ENCODE data around the gene TAPBP.
"Not testable (repeated sequence)": the region's sequence is repeated elsewhere in the genome, so short reads cannot be mapped to it uniquely, and the experiment has no call there.

The TAPBP gene

DNA sequence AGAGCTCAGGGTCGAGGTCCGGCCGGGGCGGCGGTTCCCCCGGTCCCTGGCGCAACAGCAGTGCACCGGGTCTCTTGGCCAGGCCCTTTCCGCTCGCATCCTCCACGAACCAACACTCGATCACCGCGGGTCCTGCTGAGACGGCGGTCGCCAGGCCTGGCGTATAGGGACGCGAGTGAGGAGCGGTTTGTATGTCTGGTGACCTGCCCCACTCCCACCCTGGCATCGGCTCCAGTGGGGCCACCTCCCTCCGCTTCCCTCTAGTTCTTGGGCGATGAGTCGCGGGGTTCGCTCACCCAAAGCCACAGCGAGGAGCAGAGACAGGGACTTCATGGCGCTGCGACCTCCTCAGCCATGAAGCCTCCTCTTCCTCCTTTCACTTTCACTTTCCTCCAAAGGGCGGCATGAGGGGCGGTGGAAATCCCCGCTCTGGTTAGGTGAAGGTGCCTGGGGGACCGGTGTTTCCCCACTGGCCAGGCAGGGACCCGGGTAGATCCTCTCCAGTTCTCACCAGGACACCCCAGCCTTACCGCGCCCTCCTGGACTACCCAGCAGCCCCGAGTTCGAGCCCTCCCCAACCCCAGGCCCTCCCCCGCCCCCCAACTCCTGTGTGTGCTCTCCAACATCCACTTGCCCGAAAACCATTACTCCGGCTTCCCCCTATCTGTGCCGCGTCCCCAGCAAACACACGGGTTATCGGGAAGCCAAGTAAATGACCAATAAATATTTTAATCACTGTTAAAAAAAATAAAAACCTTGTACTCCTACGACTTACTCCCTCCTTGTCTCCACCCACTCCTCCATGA, at the start of gene TAPBP:
Gene TAPBP (minus strand): TSS at position 370 of the 806 bp plus-strand sequence. CDS start 37 bp downstream, at position 333.
- peak; percentile 80 to 83 for DNase-seq (ENCODE audit: low read depth in 2 of 2)

DNA sequence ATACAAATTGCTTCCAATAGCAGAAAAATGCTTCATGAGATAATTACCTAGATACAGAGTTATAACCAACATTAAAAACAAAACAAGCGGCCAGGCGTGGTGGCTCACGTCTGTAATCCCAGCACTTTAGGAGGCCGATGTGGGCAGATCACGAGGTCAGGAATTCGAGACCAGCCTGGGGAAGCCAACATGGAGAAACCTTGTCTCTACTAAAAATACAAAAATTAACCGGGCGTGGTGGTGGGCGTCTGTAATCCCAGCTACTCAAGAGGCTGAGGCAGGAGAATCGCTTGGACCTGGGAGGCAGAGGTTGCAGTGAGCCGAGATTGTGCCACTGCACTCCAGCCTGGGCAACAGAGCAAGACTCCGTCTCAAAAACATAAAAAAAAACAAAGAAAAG, 49.6 kb upstream of the TAPBP start:
- DNase-seq (ENCODE audit: low read depth in 2 of 2), result not testable (repeated sequence)

DNA sequence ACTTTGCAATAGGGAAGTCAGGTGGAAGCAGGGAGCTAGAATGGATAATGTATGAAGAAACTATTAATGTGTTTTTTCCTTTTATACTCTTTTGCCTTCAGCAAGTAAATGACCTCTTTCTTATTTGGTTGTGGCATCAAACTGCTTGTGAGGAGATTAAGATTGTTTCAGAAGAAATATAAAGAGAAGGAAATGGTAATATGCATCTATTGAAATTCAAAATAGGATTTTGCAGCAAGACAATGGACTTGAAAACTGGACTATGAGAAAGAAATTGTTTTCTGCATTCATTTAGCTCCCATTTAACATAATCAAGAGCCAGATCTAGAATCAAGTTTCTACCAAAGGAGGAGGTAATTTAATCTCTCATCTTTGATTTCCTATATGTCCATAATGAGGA, 45.5 kb upstream of the TAPBP start:
- no peak for DNase-seq (ENCODE audit: low read depth in 2 of 2)

DNA sequence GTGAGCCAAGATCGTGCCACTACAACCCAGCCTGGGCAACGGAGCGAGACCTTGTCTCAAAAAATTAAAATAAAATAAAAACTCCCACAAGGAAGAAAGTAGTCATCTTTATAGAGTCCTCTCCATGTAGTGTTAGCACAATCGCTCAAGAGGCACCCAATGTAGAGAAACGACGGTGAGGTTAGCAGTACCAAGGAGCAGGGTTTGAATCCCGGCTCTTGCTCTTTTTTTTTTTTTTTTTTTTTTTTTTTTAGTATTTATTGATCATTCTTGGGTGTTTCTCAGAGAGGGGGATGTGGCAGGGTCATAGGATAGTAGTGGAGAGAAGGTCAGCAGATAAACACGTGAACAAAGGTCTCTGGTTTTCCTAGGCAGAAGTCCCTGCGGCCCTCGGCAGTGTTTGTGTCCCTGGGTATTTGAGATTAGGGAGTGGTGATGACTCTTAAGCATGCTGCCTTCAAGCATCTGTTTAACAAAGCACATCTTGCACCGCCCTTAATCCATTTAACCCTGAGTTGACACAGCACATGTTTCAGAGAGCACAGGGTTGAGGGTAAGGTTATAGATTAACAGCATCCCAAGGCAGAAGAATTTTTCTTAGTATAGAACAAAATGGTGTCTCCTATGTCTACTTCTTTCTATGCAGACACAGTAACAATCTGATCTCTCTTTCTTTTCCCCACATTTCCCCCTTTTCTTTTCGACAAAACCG, 43.4 kb upstream of the TAPBP start:
- not testable (repeated sequence) for DNase-seq (ENCODE audit: low read depth in 2 of 2)

DNA sequence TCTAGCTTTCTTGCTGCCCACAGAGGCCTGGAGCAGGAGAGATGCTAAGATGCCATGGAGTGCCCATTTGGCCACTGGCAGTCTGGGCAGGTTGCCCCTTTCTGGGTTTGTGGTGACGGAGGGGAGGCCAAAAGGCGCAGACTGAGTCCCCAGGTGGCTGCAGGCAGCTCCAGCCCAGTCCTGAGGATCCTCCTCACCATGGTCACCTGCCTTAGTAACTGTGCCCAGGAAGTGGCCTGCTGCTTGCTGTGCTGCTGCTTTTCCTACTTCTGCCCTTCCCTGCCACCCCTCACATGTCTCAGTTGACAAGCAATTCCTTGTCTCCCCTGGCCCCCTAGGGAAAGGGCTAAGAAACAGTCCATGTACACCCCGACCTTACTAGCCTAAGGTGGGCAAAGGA, 42.4 kb upstream of the TAPBP start:
- no peak for DNase-seq (ENCODE audit: low read depth in 2 of 2)

DNA sequence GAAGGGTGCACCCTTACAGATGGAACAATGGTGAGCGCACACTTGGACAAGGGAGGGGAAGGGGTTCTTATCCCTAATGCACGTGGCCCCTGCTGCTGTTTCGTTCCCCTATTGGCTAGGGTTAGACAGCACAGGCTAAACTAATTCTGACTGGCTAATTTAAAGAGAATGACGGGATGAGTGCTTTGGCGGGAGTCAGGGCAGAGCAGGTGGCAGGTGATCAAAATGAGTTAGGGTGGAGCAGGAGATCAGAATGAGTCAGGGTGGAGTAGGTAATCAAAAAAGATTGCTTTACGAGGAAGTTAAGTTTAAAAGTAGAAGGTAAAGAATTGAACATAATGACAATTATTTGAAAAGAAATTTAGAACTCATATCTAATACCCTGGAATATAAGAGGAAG, 42.0 kb upstream of the TAPBP start:
- DNase-seq (ENCODE audit: low read depth in 2 of 2), result not testable (repeated sequence)

DNA sequence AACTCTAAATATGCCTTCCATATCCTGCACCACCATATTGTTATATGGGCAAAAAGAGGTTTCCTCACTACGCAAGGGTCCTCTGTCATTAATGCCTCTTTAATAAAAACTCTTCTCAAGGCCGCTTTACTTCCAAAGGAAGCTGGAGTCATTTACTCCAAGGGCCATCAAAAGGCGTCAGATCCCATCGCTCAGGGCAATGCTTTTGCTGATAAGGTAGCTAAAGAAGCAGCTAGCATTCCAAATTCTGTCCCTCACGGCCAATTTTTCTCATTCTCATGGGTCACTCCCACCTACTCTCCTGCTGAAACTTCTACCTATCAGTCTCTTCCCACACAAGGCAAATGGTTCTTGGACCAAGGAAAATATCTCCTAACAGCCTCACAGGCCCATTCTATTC, 33.9 kb upstream of the TAPBP start:
- DNase-seq (ENCODE audit: low read depth in 2 of 2), result no peak

DNA sequence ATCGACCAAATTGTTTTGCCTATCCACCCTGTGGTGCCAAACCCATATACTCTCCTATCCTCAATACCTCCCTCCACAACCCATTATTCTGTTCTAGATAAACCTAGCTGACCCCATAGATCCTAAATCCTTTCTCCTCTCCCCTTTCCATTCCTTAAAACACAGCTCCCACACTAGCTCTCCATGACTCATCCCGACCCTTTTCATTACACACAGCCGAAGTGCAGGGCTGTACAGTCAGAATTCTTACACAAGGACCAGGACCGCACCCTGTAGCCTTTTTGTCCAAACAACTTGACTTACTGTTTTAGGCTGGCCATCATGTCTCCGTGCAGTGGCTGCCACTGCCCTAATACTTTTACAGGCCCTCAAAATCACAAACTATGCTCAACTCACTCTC, 33.1 kb upstream of the TAPBP start:
- not testable (repeated sequence) for DNase-seq (ENCODE audit: low read depth in 2 of 2)

DNA sequence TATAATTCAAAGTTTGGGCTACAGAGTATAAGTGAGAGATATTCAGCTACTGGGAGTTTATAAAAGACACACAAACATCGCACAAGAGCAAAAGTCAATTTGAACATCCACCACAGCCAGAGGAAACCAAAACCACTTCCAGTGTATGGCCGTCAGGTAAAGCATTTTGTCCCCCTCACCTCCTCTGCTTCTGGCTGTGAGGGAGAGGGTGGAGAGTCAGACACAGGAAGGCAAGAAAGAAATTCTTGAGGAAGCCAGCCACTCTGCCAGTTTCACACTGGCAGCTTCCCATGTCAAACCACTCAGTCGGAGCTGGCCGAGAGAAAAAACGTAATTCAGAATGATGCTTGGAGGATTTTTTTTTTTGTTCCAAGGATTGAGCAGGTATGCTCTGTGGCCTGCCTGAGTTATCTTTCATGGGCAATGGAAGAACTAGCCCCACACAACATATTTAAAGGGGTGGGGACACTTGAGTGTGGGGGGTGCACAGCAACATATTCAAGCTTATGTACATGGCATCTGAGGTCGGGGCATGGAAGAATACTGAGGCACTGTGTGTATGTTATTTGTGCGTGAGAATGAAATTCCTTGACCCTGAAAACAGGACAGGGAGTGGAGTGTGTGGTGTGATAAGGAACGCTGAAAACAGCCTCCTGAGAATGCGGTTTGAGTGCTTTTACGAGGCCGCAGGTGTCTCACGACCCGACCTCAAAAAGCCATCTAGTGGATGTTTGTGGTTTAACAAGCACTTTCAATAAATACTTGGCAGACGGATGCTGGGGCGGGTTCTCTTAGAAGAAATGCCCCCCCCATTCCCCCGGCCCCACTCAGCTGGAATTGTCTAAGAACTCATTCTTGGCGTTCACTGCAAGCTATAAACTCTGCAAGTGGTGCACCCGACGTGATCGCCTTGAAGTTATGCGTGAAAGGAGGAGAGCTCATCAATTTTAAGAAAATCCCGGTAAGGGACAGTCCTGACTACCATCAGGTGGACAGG, 31.1 kb upstream of the TAPBP start:
- peak in 1 of 2 donors; percentile 25 for DNase-seq (ENCODE audit: low read depth in 2 of 2)

DNA sequence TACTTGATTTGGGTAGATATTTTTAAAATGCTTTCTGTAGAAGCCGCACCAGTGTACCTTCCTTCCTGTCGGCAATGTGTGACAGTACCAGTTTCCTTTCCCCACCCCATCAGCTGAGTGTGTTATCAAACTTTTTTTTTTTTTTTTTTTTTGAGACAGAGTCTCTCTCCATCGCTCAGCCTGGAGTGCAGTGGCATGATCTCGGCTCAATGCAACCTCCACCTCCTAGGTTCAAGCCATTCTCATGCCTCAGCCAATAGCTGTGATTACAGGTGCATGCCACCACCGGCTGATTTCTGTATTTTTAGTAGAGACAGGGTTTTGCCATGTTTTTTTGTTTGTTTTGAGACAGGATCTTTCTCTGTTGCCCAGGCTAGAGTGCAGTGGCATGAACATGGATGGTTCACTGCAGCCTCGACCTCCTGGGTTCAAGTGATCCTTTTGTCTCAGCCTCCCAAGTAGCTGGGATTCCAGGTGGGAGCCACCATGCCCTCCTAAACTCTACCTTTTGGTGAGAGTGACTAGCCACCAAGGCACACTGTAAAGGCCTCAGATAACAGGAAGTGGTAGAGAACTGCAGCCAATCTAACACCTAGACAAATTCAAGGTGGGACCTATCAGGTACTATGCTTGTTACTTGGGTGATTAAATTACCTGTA, 30.2 kb upstream of the TAPBP start:
- DNase-seq (ENCODE audit: low read depth in 2 of 2), result no peak

DNA sequence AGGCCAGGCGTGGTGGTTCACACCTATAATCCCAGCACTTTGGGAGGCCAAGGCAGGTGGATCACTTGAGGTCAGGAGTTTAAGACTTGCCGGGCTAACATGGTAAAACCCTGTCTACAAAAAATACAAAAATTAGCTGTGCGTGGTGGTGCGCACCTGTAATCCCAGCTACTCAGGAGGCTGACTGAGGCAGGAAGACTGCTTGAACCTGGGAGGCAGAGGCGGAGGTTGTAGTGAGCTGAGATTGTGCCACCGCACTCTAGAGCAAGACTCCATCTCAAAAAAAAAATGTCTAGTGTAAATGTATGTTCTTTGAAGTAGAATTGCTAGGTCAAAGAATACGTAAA, 29.7 kb upstream of the TAPBP start:
- not testable (repeated sequence) for DNase-seq (ENCODE audit: low read depth in 2 of 2)

DNA sequence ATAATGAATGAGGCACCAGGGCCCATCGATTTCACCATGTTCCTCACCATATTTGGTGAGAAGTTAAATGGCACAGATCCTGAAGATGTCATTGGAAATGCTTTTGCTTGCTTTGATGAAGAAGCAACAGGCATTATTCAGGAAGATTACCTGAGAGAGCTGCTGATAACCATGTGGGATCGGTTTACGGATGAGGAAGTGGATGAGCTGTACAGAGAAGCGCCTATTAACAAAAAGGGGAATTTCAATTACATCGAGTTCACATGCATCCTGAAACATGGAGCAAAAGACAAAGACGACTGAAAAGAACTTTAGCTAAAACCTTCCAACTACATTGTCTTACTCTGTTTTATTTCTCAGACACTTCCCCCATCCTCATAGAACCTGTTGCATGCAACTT, 25.3 kb upstream of the TAPBP start:
- no peak for DNase-seq (ENCODE audit: low read depth in 2 of 2)

DNA sequence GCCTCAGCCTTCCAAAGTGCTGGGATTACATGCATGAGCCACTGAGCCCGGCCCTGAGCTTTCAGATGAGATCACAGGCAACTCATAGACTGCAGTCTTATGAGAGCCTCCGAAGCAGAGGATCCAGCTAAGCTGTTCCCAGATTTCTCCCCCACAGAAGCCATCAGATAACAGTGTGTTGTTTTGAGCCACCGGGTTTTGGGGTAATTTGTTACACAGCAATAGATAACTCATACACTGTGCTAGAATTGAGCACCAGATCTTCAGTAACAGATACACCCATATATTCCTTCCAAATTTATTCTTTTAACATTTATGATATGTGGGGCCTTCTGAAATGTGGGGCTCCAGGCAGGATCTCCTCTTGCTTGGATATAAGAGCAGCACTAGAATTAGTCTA, 22.6 kb upstream of the TAPBP start:
- no peak for DNase-seq (ENCODE audit: low read depth in 2 of 2)

DNA sequence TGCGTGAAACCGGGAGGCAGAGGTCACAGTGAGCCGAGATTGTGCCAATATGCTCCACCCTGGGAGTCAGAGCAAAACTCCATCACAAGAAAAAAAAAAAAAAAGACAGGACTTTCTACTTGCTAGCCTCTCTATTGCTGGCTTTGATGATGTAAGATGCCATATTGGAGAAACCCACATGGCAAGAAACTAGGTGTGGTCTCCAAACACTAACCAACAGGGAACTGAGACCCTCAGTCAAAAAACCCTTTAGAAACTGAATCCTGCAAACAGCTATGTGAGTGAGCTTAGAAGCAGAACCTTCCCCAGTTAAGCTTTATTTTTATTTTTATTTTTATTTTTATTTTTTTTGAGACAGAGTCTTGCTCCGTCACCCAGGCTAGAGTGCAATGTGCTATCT, 22.0 kb upstream of the TAPBP start:
- no peak for DNase-seq (ENCODE audit: low read depth in 2 of 2)

DNA sequence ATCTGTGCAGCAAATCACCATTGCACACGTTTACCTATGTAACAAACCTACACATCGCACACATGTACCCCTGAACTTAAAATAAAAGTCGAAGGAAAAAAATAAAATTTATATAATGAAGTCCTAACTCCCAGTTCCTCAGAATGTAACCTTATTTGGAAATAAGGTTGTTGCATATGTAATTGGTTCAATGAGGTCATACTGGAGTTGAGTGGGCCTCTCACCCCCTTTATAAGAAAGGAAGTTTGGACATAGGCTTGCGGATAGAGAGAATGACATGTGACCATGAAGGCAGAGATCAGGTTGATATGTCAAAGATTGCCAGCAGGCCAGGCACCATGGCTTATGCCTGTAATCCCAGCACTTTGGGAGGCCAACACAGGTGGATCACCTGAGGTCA, 19.8 kb upstream of the TAPBP start:
- DNase-seq (ENCODE audit: low read depth in 2 of 2), result no peak

DNA sequence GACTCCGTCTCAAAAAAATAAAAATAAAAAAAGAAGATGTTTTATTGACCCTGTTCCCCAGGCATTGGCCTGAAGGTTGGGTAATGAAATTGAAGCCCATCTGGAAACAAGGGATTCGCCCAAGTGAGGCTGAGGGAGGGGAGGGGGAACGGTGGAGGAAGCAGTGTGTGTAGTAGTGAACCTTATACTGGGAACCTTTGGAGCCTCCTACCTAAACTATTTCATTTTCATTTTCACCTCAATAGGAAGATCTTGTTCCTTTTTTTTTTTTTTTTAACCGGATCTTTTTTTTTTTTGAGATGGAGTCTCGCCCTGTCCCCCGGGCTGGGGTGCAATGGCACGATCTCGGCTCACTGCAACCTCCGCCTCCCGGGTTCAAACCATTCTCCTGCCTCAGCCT, 16.9 kb upstream of the TAPBP start:
- DNase-seq (ENCODE audit: low read depth in 2 of 2), result no peak

DNA sequence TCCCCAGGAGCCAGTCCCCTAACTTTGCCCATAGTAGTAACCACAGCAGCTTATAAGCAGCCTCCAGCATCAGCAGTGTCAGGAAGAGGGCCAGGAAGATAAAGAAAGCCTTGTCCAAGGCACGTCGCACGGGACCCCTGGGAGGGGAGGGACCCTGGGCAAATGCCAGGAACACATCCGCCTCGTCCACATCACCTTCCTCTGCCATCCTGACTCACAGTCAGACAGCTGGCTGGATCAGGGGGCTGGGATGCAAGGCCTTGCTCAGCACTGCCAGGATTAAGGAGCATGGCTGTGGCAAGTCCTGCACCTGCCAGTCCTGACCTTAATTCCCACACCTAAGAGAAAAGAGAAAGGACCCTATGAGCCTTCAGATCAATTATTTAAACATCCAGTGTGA, 15.2 kb upstream of the TAPBP start:
- no peak for DNase-seq (ENCODE audit: low read depth in 2 of 2)

DNA sequence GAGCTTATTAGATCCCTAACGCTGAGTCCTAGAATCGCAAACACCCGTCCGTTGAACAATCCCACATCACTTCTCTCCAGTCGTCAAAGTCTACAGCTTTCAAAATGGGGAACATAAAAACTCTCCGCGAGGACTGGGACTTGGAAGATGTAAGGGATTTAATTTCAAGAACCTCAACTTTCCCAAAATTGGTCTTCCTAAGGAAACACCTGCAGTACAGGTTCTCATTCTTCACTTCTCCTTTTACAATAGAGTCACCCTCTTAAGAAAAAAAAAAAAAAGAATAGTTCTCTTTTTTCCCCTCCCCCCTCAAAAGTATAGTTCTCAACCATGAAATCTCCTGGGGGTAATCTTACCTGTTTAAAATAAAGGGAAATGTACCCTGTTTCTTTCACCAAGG, 10.2 kb upstream of the TAPBP start:
- no peak for DNase-seq (ENCODE audit: low read depth in 2 of 2)

DNA sequence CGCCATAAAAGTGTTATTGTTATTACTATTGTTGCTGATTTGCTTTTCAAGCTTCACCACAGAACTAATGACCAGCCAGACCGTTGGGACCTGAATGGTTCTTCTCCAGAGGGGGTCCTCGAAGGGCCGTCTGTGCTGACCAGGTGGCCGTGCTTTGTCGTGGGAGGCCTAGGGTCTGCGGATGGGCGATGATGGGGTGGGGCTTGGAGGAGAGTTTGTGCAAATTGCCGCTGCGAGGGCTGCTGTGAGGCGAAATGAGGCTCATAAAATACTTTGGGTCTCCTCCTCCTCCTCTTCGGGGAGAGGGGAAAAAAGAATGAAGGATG, 9.7 kb upstream of the TAPBP start:
- DNase-seq (ENCODE audit: low read depth in 2 of 2), result no peak

DNA sequence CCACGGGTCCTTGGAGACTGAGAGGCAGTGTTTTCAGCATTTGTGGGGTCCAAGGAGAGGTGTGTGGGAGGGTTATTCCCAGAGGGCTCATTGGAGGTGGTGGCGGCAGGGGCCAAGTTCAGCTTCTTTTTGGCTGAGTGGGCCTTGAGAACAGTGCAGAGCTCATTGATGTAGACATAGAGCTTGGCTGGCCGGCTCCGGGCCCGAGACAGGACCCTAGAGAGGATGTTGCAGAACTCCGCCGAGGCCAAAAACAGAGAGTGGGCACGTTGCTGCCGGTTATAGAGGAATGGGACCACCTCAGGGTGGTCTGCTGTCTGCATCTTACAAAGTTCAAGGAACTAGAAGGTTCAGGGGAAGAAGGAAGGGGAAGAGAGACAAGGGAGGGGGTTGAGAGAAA, 7.3 kb upstream of the TAPBP start:
- no peak for DNase-seq (ENCODE audit: low read depth in 2 of 2)

DNA sequence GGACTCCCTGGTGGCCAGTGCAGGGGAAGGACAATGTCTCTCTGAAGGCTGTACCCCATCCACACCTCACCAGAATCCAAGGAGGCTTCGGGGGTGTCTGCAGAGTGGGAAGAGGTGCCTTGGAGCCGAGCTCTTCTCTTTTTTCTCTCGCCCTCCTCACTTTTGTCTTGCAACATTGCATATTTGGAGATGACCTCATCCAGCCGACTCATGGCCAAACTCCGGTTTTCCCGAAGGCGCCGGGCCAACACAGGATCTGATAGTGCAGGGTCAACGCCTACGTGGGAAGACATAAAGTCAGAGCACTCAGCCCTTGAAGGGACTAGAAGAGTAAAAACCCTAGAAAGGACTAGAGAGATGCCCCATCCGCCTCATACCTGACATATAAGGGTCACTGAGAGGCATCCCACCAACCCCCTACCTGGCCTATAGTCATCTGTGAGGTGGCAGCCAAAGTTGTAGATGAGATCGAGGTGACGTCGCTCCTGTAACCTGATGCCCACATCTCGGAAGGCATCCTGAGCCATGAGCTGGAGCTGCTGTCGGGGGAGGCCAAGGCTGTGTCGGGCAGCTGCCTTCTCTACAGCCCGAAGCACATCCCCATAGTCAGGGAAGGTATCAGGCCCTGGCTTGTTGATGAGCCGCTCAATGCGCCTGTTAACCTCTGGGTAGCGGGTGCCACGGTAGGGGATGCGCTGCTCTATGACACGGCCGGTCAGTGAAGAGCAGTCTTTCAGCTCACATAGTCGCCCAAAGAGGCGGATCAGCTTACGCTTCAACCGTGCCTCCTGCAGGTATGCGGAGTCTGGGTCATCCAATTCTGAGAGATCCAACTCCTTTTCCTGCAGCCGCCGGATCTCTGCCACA, 6.7 kb upstream of the TAPBP start:
- DNase-seq (ENCODE audit: low read depth in 2 of 2), result no peak

Measured in activated CD8-positive, alpha-beta memory T cell treated with anti-CD3 and anti-CD28 coated beads for 4 hours (primary cell).